ENCODE measurements around the gene SARS2. TPM values are rescaled to one million over a fixed set of nuclear protein-coding genes. Genes with fewer than 3 reads are reported as not detected.
"Not testable (repeated sequence)": the region's sequence is repeated elsewhere in the genome, so short reads cannot be mapped to it uniquely, and the experiment has no call there.

Gene SARS2
- total RNA-seq, 2 experiments from 2014 or later = 43.4 to 48.6 TPM

GRCh38 chr19:38892841-38893240 lies 37.7 kb downstream of the SARS2 start:
- Mint-ChIP-seq H3K36me3 (ENCODE audit: low read depth) (peaks cover 3% of the 10 kb centered on the region), H3K4me1 (ENCODE audit: low read depth) (peaks cover 2% of the 10 kb centered on the region), H3K4me3 (no peak overlapping the region), H3K27me3 (no peaks in the 10 kb centered on the region), H3K9me3 (no peaks in the 10 kb centered on the region), H3K27ac (no peak overlapping the region)
- no peak for DNase-seq
- ChIA-PET POLR2A (no interaction called here), CTCF (interaction anchor here (1.0 kb wide), 1 partner anchor 17 kb away, joined by 3 read pairs; no protein-coding TSS in a partner anchor)
- ATAC-seq = no peak
- intact Hi-C loops (cut with micrococcal nuclease) = no loop called here
- TF ChIP-seq, protein P1, sequence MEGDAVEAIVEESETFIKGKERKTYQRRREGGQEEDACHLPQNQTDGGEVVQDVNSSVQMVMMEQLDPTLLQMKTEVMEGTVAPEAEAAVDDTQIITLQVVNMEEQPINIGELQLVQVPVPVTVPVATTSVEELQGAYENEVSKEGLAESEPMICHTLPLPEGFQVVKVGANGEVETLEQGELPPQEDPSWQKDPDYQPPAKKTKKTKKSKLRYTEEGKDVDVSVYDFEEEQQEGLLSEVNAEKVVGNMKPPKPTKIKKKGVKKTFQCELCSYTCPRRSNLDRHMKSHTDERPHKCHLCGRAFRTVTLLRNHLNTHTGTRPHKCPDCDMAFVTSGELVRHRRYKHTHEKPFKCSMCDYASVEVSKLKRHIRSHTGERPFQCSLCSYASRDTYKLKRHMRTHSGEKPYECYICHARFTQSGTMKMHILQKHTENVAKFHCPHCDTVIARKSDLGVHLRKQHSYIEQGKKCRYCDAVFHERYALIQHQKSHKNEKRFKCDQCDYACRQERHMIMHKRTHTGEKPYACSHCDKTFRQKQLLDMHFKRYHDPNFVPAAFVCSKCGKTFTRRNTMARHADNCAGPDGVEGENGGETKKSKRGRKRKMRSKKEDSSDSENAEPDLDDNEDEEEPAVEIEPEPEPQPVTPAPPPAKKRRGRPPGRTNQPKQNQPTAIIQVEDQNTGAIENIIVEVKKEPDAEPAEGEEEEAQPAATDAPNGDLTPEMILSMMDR (IDR thresholded peaks at IDR 0.05) = no peak

DNA sequence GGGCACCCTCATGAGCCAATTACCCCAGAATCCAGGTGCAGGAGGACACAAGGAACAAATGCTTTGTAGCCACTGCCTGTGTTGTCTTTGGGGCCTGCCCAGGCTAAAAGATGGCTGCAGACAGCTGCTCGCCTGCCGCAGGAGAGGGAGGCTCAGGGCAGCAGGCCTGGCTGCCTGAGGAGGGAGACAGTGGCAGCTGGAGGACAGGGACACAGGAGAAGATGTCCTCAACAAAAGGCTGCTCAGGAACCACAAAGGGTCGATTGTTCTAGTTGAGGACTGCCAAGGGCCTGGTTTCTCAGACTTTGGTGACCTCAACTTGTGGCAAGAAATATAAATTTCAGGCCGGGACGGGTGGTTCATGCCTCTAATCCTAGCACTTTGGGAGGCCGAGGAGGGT lies 38.8 kb downstream of the SARS2 start:
- no peak for DNase-seq
- H3K27ac Mint-ChIP-seq = no peak overlapping the region
- H3K27me3 Mint-ChIP-seq = no peaks in the 10 kb centered on the region
- TF ChIP-seq, protein P1 (IDR thresholded peaks at IDR 0.05) = no peak
- H3K9me3 Mint-ChIP-seq = no peaks in the 10 kb centered on the region
- no peak overlapping the region for H3K4me3 Mint-ChIP-seq
- POLR2A ChIA-PET = no interaction called here
- CTCF ChIA-PET = no interaction called here
- peaks cover 3% of the 10 kb centered on the region for H3K36me3 Mint-ChIP-seq (ENCODE audit: low read depth)
- ATAC-seq = no peak
- H3K4me1 Mint-ChIP-seq (ENCODE audit: low read depth) = peaks cover 5% of the 10 kb centered on the region
- intact Hi-C loops (cut with micrococcal nuclease) = no loop called here

- ATAC-seq (no peak), DNase-seq (no peak)
- Mint-ChIP-seq H3K36me3 (ENCODE audit: low read depth) (peaks cover 3% of the 10 kb centered on the region), H3K4me1 (ENCODE audit: low read depth) (peaks cover 5% of the 10 kb centered on the region), H3K27ac (no peak overlapping the region), H3K9me3 (no peaks in the 10 kb centered on the region), H3K4me3 (no peak overlapping the region), H3K27me3 (no peaks in the 10 kb centered on the region)
- intact Hi-C loops (cut with micrococcal nuclease) = no loop called here
- TF ChIP-seq, protein P1 (IDR thresholded peaks at IDR 0.05) = no peak
- ChIA-PET CTCF (interaction anchor here (0.8 to 1.2 kb wide), 2 partner anchors 12 to 51 kb away, joined by 3 read pairs; no protein-coding TSS in a partner anchor), POLR2A (interaction anchor here (0.7 kb wide), 1 partner anchor 10 kb away, joined by 4 read pairs; no protein-coding TSS in a partner anchor)
Observed at GRCh38 chr19:38890686-38891085, 39.9 kb downstream of the SARS2 start.

DNA sequence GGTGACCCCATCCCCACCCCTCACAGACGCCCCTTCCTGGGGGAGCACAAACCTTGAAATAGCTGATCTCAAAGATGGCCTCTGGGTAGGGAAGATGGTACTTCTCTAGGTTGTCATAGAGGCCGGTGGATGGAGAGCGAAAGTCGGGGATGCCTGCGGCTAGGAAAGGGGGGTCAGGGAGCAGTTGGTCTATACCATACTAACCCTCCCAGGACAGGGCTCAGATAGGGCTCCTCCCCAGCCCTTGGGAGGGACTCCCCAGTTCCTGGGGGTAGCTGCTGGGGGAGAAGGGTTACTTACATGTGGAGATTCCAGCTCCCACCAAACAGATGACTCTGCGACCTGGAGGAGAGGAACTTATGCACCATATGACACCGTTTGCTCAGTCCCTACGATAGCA lies 40.8 kb downstream of the SARS2 start:
- TF ChIP-seq, protein P1 (IDR thresholded peaks at IDR 0.05) = no peak
- no peak for ATAC-seq
- peaks cover 5% of the 10 kb centered on the region for H3K4me1 Mint-ChIP-seq (ENCODE audit: low read depth)
- no peaks in the 10 kb centered on the region for H3K27me3 Mint-ChIP-seq
- H3K4me3 Mint-ChIP-seq = no peak overlapping the region
- no peak for DNase-seq
- peaks cover 3% of the 10 kb centered on the region for H3K36me3 Mint-ChIP-seq (ENCODE audit: low read depth)
- no peak overlapping the region for H3K27ac Mint-ChIP-seq
- intact Hi-C loops (cut with micrococcal nuclease) = no loop called here
- POLR2A ChIA-PET = interaction anchor here (0.9 kb wide), 1 partner anchor 12 kb away, joined by 3 read pairs; the partner anchor contains the start of gene RINL
- CTCF ChIA-PET = interaction anchor here (1.2 kb wide), 1 partner anchor 11 kb away, joined by 3 read pairs; no protein-coding TSS in a partner anchor
- H3K9me3 Mint-ChIP-seq = no peaks in the 10 kb centered on the region

DNA sequence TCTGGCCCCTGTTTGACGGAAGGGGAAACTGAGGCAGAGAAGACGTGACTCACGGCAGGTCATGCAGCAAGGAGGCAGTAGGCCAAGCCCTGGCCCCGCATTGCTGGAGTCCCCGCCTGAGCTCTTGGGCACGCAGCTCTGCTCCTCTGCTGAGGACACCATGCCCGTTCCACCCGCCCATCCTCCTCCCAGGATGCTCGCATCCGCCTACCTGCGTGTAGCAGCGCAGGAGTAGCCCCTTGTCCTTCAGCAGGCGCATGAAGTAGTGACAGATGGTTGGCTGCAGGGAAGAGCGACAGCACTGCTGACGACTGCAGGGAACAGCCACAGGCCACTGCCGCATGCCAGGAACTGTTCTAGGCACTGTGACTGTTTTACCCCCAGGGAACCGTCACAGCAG lies 41.7 kb downstream of the SARS2 start:
- TF ChIP-seq, protein P1 (IDR thresholded peaks at IDR 0.05) = no peak
- no peaks in the 10 kb centered on the region for H3K9me3 Mint-ChIP-seq
- no peak overlapping the region for H3K4me3 Mint-ChIP-seq
- H3K36me3 Mint-ChIP-seq (ENCODE audit: low read depth) = no peaks in the 10 kb centered on the region
- CTCF ChIA-PET = interaction anchor here (0.6 to 3.5 kb wide), 8 partner anchors 8 to 119 kb away, joined by 4 to 61 read pairs (median 16); partner anchors contain the start of genes NFKBIB, RINL and SIRT2
- ATAC-seq (no peak), DNase-seq (no peak)
- no peak overlapping the region for H3K27ac Mint-ChIP-seq
- H3K27me3 Mint-ChIP-seq = no peaks in the 10 kb centered on the region
- peaks cover 5% of the 10 kb centered on the region for H3K4me1 Mint-ChIP-seq (ENCODE audit: low read depth)
- POLR2A ChIA-PET = interaction anchor here (0.9 to 2.0 kb wide), 2 partner anchors 11 to 18 kb away, joined by 3 to 9 read pairs; partner anchors contain the start of gene RINL
- intact Hi-C loops (cut with micrococcal nuclease) = no loop called here

GRCh38 chr19:38884691-38885090 lies 45.9 kb downstream of the SARS2 start:
- CTCF ChIA-PET; H3K27me3 Mint-ChIP-seq; H3K9me3 Mint-ChIP-seq; intact Hi-C loops (cut with micrococcal nuclease); DNase-seq; H3K4me1 Mint-ChIP-seq (ENCODE audit: low read depth); H3K4me3 Mint-ChIP-seq; H3K36me3 Mint-ChIP-seq (ENCODE audit: low read depth); POLR2A ChIA-PET; ATAC-seq; H3K27ac Mint-ChIP-seq: not testable (repeated sequence)
